Iris pigment epithelial cell (primary cell): ENCODE measurements around the gene RAB27B.
"Not testable (repeated sequence)": the region's sequence is repeated elsewhere in the genome, so short reads cannot be mapped to it uniquely, and the experiment has no call there.

Experiments
- DNase-seq: peaks from one replicate; pipeline ENCODE4 v3.0.0-alpha.2; 2011; ENCODE audit warnings: low read depth

The RAB27B gene, protein sequence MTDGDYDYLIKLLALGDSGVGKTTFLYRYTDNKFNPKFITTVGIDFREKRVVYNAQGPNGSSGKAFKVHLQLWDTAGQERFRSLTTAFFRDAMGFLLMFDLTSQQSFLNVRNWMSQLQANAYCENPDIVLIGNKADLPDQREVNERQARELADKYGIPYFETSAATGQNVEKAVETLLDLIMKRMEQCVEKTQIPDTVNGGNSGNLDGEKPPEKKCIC

GRCh38 chr18:54828281-54828881, at the start of gene RAB27B:
Gene RAB27B, plus strand, starts transcription at chr18:54828477. Its CDS starts 49,109 bp downstream, at chr18:54877586.
- DNase-seq = peak; percentile 96

DNA sequence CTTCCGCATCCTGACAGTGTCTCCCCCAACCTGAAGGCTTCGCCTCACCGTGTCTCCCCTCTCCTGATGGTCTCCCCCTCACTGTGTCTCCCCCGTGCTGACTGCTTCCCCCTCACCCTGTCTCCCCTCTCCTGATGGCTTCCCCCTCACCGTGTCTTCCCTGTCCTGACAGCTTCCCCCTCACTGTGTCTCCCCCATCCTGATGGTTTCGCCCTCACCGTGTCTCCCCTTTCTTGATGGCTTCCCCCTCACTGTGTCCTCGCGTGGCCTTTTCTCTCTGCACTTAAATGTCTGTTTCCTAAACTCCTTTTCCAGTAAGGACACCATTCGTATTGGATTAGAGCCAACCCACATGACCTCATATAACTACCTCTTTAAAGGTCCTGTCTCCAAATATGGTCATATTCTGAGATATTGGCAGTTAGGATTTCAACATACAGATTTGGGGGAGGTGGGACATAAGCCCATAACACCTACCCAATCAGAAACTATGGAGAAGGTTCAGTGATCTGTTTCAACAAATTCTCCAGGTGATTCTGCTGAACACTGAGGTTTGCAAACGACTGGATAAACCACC, 47.9 kb upstream of the RAB27B start:
- DNase-seq = no peak

DNA sequence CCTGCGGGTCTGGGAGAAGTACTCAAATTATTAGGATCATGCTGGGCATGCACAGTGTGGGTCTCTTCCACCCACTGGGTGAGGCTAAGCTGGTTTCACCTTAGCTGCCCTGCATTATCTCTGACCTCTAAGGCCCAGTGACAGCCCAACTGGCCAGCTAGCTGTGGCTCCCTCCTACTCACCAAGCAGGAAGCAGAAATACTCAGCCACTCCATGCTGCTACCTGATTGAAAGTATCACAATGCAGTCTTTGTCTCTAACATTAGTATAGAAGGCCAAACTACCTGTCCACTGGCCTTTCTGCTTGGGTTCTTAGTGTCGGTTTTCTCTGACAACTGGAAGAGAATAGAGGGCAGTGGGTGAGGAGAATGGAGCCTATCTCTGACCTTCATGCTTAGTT, 47.3 kb upstream of the RAB27B start:
- no peak for DNase-seq

DNA sequence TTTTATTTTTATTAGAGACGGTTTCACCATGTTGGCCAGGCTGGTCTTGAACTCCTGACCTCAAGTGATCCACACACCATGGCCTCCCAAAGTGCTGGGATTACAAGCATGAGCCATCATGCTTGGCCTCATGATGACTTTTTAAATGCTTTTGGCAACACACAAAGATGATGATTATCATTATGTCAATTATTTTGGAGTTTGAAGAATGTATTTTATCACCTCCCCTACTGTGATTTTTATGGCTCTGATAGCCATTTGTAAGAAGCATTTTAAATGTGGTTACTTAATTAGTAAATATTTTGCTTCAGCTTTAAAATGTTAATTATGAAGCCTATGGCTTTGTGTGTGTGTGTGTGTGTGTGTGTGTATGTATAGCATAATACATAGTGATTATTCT, 45.1 kb upstream of the RAB27B start:
- DNase-seq = no peak

GRCh38 chr18:54786206-54786605, 42.1 kb upstream of the RAB27B start:
- no peak for DNase-seq

DNA sequence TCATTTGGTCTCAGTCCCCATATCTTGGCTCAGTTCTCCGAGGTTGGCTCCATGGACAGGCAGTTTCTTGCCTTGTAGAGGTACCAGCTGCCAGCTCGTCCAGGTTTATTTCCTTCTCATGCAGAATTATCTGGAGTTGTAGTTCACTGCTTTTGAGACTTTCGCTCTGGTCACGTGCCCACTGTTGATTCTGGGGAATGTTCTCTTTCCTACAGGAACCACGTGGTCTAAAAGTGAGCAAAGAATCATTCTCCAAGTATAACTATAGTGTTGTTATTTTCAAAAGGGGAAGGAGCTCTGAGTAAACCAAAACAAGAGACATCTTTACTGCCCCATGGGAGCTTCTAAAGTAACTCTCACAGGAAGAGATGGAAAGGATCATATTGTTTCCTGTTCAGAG, 41.2 kb upstream of the RAB27B start:
- no peak for DNase-seq

DNA sequence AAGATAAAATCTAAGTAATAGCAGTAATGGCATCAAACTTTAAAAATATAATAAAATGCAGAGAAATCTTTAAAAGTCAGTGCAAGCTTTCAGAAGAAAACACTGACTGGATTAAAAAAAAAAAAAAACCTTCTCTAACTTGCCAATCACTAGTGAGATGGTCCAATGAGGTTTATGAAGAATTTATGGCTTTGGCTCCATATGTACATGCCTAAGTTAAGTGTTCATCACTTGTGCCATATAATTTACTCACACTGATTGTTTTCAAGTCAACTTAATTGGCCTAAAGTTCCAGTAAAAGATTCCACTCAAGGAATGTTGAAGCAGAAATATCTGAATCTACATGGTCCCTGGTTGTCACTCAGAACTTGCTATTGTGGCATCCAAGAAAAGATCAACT, 40.7 kb upstream of the RAB27B start:
- peak; percentile 27 for DNase-seq

GRCh38 chr18:54790109-54790508, 38.2 kb upstream of the RAB27B start:
- DNase-seq = no peak

DNA sequence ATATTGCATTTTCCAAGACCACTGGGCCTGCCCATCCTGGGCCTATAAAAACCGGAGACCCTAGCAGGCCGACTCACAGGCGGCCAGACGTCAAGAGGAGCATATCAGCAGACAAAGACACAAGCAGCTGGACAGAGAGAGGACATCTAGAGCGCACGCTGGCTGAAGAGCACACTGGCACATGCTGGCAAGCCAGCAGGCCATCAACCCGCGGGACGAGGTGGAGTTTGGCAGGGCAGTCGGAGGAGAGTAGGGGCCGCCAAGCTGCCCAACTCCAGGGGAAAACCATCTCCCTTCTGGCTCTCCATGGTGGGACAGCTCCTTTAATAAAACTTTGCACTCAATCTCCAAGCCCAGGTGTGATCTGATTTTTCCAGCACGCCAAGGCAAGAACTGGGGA, 36.6 kb upstream of the RAB27B start:
- DNase-seq = no peak

DNA sequence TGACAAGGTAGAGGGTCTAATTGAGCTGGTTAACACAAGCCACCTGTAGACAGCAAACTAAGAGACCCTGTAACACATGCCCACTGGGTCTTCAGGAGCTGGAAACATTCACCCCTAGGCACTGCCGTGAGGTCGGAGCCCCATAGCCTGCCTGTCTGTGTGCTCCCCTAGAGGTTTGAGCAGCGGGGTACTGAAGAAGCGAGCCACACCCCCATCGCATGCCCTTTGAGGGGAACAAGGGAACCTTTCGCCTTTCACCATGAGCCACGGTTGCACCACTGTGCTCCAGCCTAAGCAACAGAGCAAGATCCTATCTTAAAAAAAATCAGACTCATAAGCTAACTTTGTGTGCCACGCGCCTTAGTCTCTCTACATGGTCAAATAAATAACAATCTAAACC, 36.2 kb upstream of the RAB27B start:
- no peak for DNase-seq

GRCh38 chr18:54794823-54795222, 33.5 kb upstream of the RAB27B start:
- DNase-seq = no peak

GRCh38 chr18:54798186-54798585, 30.1 kb upstream of the RAB27B start:
- DNase-seq = no peak

DNA sequence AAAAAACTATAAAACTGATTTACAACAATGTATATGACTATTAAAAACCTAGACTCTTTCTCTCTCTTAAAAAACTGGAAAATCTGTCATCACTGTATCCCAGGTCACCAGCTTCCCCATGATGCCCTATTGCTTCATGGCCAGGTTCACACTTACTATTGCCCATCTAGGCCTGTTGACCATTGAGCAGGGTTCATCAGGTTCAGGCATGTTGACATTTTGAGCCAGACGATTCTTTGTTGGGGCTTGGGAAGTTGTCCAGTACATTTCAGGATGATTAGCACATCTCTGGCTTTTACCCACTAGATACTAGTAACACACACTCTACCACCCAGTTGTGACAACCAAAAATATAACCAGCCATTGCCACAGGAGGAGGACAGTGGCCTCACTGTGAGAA, 26.9 kb upstream of the RAB27B start:
- DNase-seq = peak; percentile 16

DNA sequence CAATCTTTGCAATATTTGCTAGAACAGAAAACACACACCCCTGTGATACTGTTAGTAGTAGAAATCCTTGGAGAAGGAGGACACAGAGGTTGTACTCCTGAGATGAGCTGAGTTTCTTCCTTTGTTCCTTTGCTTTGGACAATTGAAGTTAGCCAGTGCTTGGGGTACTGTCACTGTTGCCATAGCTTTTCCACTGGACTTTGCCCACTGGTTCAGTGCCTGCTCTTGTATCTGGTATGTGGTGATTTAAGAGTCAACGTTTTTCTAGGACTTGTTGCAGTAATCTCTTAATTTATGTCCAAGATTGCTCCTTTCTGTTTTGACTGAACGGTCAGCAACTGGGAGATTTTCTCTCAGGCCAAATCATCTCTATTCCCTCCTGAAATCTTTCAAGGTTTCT, 26.1 kb upstream of the RAB27B start:
- no peak for DNase-seq

DNA sequence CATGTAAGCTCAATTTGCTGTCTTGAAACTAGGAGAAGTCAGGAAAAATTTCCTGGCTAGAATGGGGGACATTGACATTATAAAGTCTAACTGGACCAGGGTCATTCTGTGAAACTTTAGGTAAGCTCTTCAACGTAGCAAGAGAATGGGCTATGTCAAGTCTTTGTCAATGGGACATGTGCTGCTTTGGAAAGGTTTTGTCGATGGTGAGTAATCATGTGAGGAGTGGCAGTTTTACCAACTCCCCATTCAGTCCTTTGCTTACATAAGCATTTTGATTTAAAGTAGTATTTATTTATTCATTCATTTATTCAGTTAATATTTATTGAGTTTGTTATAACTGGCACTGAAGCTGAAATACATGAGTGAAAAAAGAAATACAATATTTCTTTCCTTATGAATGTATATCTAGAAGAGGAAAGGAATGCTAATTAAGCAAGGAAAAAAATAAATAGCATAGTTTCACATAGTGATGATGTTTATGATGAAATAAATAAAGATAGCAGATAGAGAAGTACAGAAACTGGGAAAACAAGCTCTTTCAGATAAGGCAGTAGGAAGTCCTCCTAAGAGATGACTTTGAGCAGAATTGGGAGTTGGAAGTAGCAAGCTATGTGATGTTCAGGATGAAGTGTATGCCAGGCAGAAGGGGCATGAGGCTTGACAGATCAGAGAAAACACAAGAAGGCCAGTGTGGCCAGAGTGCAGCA, 25.4 kb upstream of the RAB27B start:
- DNase-seq = no peak

GRCh38 chr18:54805571-54806334, 22.5 kb upstream of the RAB27B start:
- peak; percentile 96 for DNase-seq

- DNase-seq = peak; percentile 83
Observed at GRCh38 chr18:54806526-54806925, 21.8 kb upstream of the RAB27B start.

GRCh38 chr18:54807303-54807702, 21.0 kb upstream of the RAB27B start:
- DNase-seq = peak; percentile 27

- not testable (repeated sequence) for DNase-seq
Observed at GRCh38 chr18:54810662-54811061, 17.6 kb upstream of the RAB27B start.

GRCh38 chr18:54812885-54813284, 15.4 kb upstream of the RAB27B start:
- DNase-seq = no peak

DNA sequence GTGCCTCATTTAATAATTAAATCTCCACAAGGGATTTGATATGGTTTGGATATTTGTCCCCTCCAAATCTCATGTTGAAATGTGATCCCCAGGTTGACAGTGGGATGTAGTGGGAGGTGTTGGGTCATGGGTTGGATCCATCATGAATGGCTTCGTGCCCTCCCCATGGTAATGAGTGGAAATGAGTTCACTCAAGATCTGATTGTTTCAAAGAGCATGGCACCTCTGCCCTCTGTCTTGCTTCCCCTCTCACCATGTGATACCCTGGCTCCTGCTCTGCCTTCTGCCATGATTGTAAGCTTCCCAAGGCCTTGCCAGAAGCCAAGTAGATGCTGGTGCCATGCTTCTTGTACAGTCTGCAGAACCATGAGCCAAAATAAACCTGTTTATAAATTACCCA, 15.0 kb upstream of the RAB27B start:
- no peak for DNase-seq

DNA sequence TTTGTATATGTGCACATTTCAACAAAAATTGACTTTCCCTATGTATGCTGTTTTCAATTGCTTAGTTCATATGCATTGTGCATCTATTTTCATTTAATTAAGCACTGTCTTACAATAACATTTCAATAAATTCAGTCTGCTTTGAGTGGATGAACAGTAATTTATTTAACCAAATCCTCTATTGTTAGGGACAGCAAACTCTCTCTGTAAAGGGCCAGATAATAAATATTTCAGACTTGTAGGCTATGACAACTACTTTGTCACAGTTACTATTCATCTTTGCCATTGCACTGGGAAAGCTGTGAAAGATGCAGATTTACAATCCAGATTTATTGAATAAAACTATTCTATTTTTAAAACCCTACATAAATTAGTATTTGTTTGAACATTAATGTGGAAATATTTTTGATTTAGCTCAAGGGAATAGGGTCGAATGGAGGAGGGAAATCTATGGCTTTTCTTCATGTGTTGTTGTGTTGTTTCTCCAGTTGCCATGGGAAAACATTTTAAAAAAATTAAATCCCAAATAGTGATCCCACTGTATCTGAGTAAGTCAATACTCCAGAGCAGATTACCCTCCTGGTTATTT, 14.2 kb upstream of the RAB27B start:
- no peak for DNase-seq
